ENCODE results near the gene SAP130. TPM values are rescaled to one million over a fixed set of nuclear protein-coding genes. Genes with fewer than 3 reads are reported as not detected.

Gene SAP130
- total RNA-seq, 1 experiment from 2014 or later: 45.6 TPM

DNA sequence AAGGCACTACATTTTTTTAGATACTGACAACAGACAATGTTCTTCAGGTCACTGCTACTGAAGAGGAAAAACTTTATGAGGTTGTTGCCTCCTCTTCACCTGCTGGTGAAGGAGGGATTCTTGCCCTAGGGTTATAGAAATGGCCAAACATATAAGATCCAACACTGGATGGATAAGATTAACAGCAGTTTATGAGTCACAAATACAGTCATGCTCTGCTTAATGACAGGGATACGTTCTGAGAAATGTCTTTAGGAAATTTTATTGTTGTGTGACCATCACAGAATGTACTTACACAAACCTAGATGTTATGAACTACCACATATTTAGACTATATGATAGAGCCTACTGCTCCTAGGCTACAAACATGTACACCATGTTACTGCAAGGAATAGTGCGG is 84.7 kb downstream of the SAP130 start:
- Mint-ChIP-seq H3K9me3 (no peaks in the 10 kb centered on the region), H3K4me1 (no peaks in the 10 kb centered on the region), H3K27ac (no peak overlapping the region), H3K4me3 (no peak overlapping the region), H3K36me3 (ENCODE audit: insufficient read depth in 1 of 3, low read depth in 3 of 3) (peaks cover 29 to 68% (median 61%) of the 10 kb centered on the region in 3 experiments; a peak in 6 of 7 replicates), H3K27me3 (ENCODE audit: low read depth) (no peaks in the 10 kb centered on the region)
- H3K4me2 ChIP-seq (ENCODE audit: insufficient read depth, insufficient read length, low read length): no peak overlapping the region
- H3K14ac ChIP-seq (ENCODE audit: insufficient read depth, low read length): no peak overlapping the region
- no peak for DNase-seq
- no peaks in the 10 kb centered on the region for H3K79me2 ChIP-seq (ENCODE audit: insufficient read depth, low read length)
- no peak overlapping the region for H2AFZ ChIP-seq (ENCODE audit: low read length)
- H4K20me1 ChIP-seq (ENCODE audit: control insufficient read depth, insufficient read depth, insufficient read length): no peaks in the 10 kb centered on the region
- H3K27ac ChIP-seq (ENCODE audit: insufficient read length, low read depth, low read length): no peak overlapping the region
- WGBS (ENCODE audit: extremely low coverage, insufficient read length, low lambda C conversion rate): no CpG with 5 or more reads among the region's 2 CpGs
- TF ChIP-seq, protein P1, sequence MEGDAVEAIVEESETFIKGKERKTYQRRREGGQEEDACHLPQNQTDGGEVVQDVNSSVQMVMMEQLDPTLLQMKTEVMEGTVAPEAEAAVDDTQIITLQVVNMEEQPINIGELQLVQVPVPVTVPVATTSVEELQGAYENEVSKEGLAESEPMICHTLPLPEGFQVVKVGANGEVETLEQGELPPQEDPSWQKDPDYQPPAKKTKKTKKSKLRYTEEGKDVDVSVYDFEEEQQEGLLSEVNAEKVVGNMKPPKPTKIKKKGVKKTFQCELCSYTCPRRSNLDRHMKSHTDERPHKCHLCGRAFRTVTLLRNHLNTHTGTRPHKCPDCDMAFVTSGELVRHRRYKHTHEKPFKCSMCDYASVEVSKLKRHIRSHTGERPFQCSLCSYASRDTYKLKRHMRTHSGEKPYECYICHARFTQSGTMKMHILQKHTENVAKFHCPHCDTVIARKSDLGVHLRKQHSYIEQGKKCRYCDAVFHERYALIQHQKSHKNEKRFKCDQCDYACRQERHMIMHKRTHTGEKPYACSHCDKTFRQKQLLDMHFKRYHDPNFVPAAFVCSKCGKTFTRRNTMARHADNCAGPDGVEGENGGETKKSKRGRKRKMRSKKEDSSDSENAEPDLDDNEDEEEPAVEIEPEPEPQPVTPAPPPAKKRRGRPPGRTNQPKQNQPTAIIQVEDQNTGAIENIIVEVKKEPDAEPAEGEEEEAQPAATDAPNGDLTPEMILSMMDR (conservative IDR thresholded peaks at IDR 0.05): no peak
- no peaks in the 10 kb centered on the region for H3K79me1 ChIP-seq (ENCODE audit: insufficient read depth, low read depth, low read length, poor library complexity, severe bottlenecking)
- H2BK20ac ChIP-seq (ENCODE audit: low read depth, low read length, poor library complexity, severe bottlenecking): no peak overlapping the region
- H3K27me3 ChIP-seq (ENCODE audit: insufficient read depth, low read length): no peaks in the 10 kb centered on the region
- no peak overlapping the region for H4K8ac ChIP-seq (replicated peaks; ENCODE audit: insufficient read length, low read depth, low read length)
- no peak overlapping the region for H2AK5ac ChIP-seq (ENCODE audit: insufficient read length, low read length)
- no peak overlapping the region for H4K91ac ChIP-seq (ENCODE audit: insufficient read length, low read depth, low read length)
- H3K56ac ChIP-seq (ENCODE audit: insufficient read length, low read depth, low read length): no peak overlapping the region
- H3T11ph ChIP-seq (ENCODE audit: low read length): no peak overlapping the region
- no peak overlapping the region for H2BK120ac ChIP-seq (ENCODE audit: low read depth, low read length, poor library complexity, severe bottlenecking)
- H3K9ac ChIP-seq (ENCODE audit: extremely low read depth, insufficient read length, low read length): no peak overlapping the region
- H2BK5ac ChIP-seq (ENCODE audit: insufficient read length, low read length): no peak overlapping the region
- H3K23ac ChIP-seq (ENCODE audit: insufficient read length, low read depth, low read length): no peak overlapping the region
- no peak overlapping the region for H3K18ac ChIP-seq (ENCODE audit: insufficient read length, low read depth, low read length)
- no peak overlapping the region for H2BK15ac ChIP-seq (ENCODE audit: low read depth, low read length)
- H3K4ac ChIP-seq (ENCODE audit: low read depth, low read length): no peak overlapping the region
- H3K4me1 ChIP-seq (ENCODE audit: insufficient read depth, low read length): no peaks in the 10 kb centered on the region
- H2BK12ac ChIP-seq (ENCODE audit: insufficient read length, low read depth, low read length): no peak overlapping the region
- H4K5ac ChIP-seq (ENCODE audit: insufficient read length, low read depth, low read length): no peak overlapping the region
- no peaks in the 10 kb centered on the region for H3K9me3 ChIP-seq (ENCODE audit: control insufficient read depth, low read depth, low read length)
- no peaks in the 10 kb centered on the region for H3K23me2 ChIP-seq (ENCODE audit: insufficient read length, low read depth, low read length, poor library complexity, severe bottlenecking)

Data from H9 (cell line).